Prostate gland (tissue), 2 donors: ENCODE results near the gene C2orf49.

ENCODE experiments used
- CTCF ChIP-seq, 4 experiments: fragments of 200-600 bp in 2 of 4; fragments of 450-650 bp in 2 of 4; sonication (generic) in 2 of 4; IDR thresholded peaks; 1 replicate in 3 of 4; 2 replicates in 1 of 4; pipeline ENCODE4 v1.5.1; 2016 to 2019; ENCODE audit warnings: antibody characterized with exemption in 4 of 4, mild to moderate bottlenecking in 2 of 4, moderate library complexity in 2 of 4
- POLR2A ChIP-seq: fragments of 450-650 bp; IDR thresholded peaks from one replicate; pipeline ENCODE4 v1.6.1; 2016; ENCODE audit warnings: antibody characterized with exemption, mild to moderate bottlenecking

GRCh38 chr2:105382177-105382576, 44.8 kb downstream of the C2orf49 start:
- no peak for TF ChIP-seq CTCF (IDR thresholded peaks at IDR 0.05)
- TF ChIP-seq POLR2A, result no peak
